ENCODE measurements around the gene NUDT22. TPM values are rescaled to one million over a fixed set of nuclear protein-coding genes. Genes with fewer than 3 reads are reported as not detected.

Gene NUDT22
- total RNA-seq, 4 donors from 2014 or later, result 37.8 to 58.7 (median 48.6) TPM

DNA sequence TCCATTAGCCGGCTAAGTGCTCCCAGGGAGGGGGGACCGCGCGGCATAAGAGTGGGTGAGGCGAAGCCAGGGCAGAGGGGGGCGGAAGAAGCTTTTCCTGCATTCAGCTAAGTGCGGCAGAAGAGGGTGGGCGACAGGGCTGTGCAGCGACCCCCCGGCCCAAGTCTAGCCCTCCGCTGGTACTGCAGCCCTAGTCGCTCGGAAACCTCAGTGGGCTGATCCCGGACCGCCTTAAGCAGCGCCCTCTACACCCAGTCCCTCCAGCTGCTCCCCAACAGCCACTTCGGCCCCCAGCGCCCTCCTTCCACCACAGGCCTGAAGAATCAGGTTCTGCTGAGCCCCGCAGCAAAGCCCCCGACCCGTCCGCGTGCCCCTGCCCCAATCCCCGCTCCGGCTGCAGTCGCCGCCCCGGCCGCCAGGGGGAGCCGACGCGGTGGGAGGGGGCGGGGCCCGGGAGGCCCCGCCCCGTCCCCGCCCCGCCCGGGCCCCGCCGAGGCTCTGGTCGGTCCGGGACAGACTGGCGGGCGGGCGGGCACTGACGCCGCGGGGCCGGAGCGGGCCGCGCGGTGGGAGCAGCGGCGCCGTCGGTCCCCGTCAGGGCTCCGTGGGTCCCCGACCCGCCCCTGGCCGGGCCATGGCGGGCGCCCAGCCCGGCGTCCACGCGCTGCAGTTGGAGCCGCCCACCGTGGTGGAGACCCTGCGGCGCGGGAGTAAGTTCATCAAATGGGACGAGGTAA is 25.1 kb downstream of the NUDT22 start, which contains the start of gene PLCB3:
TSS of gene PLCB3 (plus strand) at position 515 of the 737 bp plus-strand sequence. CDS start at position 635, 120 bp downstream.
- Histone ChIP-seq H3K4me3 (peak within 1 kb of the TSS; percentile 88 to 93 (median 92)), H3K27ac (replicated peaks in 1 of 4) (peak within 1 kb of the TSS; percentile 81 to 86 (median 84)), H3K9me3 (no peaks in the 10 kb centered on the region), H3K4me1 (peaks cover 36 to 62% (median 53%) of the 10 kb centered on the region in 4 donors), H3K36me3 (peaks cover 10 to 21% (median 20%) of the 10 kb centered on the region in 4 donors), H3K27me3 (no peaks in the 10 kb centered on the region)
- 1% methylated on average over 10 of the region's 75 CpGs for WGBS
- intact Hi-C loops (cut with DNase I), result no loop called here
- no peak for DNase-seq (ENCODE audit: extremely low spot score)
- TF ChIP-seq POLR2A (IDR thresholded peaks at IDR 0.05; ENCODE audit: low read depth) (no peak), POLR2AphosphoS5 (IDR thresholded peaks at IDR 0.05) (peak; percentile 4 to 45), CTCF (IDR thresholded peaks at IDR 0.05) (peak; percentile 76 to 94 (median 91)), EP300 (IDR thresholded peaks at IDR 0.05) (no peak)

- Histone ChIP-seq H3K27me3 (no peaks in the 10 kb centered on the region), H3K4me1 (peaks cover 36 to 61% (median 53%) of the 10 kb centered on the region in 4 donors), H3K27ac (replicated peaks in 1 of 4) (peak overlapping the region; percentile 81 to 86 (median 84)), H3K9me3 (no peaks in the 10 kb centered on the region), H3K4me3 (peak overlapping the region; percentile 88 to 93 (median 92)), H3K36me3 (peaks cover 15 to 26% (median 25%) of the 10 kb centered on the region in 4 donors)
- 3% methylated on average over 7 of the region's 18 CpGs for WGBS
- TF ChIP-seq POLR2AphosphoS5 (IDR thresholded peaks at IDR 0.05), result no peak
- no peak for TF ChIP-seq EP300 (IDR thresholded peaks at IDR 0.05)
- no peak for TF ChIP-seq POLR2A (IDR thresholded peaks at IDR 0.05; ENCODE audit: low read depth)
- TF ChIP-seq CTCF (IDR thresholded peaks at IDR 0.05), result no peak
- DNase-seq (ENCODE audit: extremely low spot score), result no peak
- intact Hi-C loops (cut with DNase I), result loop anchor here (1.0 kb wide), 1 partner anchor 47 kb away; no protein-coding TSS in a partner anchor
These were observed 25.6 kb downstream of the NUDT22 start for GRCh38 chr11:64251753-64252002.

- Histone ChIP-seq H3K4me3 (peak overlapping the region; percentile 88 to 93 (median 92)), H3K4me1 (peaks cover 36 to 57% (median 49%) of the 10 kb centered on the region in 4 donors), H3K27me3 (no peaks in the 10 kb centered on the region), H3K27ac (replicated peaks in 1 of 4) (peak overlapping the region; percentile 81 to 86 (median 84)), H3K9me3 (no peaks in the 10 kb centered on the region), H3K36me3 (peaks cover 16 to 31% (median 30%) of the 10 kb centered on the region in 4 donors)
- no peak for DNase-seq (ENCODE audit: extremely low spot score)
- TF ChIP-seq EP300 (IDR thresholded peaks at IDR 0.05) (no peak), CTCF (IDR thresholded peaks at IDR 0.05) (peak; percentile 13 to 37 (median 21))
- WGBS, result 0% methylated on average over 11 of the region's 23 CpGs
- intact Hi-C loops (cut with DNase I), result loop anchor here (1.0 kb wide), 1 partner anchor 48 kb away; no protein-coding TSS in a partner anchor
These were observed 26.2 kb downstream of the NUDT22 start for GRCh38 chr11:64252003-64252872.

DNA sequence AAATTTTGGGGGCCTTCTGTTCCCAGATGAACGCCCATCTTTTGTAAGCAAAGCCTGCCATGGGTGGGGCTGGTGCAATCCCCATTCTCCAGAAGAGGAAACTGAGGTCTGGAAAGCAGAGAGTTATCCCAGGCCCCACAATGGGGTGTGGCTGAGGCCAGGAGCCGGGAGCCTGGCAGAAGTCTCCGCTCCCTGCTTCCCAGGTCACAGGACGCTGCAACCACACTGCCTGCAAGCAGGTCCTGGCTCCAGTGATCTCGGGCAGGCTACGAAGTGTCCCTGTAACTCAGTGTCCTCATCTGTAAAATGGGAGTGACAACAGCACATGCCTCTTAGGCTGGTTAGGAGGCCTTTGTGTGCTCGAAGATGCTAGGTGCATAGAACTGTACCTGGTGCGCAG is 27.0 kb downstream of the NUDT22 start:
- Histone ChIP-seq H3K4me3 (peak overlapping the region; percentile 88 to 93 (median 92)), H3K27ac (replicated peaks in 1 of 4) (peak overlapping the region; percentile 81 to 86 (median 84)), H3K36me3 (peaks cover 16 to 39% (median 36%) of the 10 kb centered on the region in 4 donors), H3K27me3 (no peaks in the 10 kb centered on the region), H3K9me3 (no peaks in the 10 kb centered on the region), H3K4me1 (peaks cover 30 to 50% (median 41%) of the 10 kb centered on the region in 4 donors)
- TF ChIP-seq EP300 (IDR thresholded peaks at IDR 0.05) (no peak), POLR2A (IDR thresholded peaks at IDR 0.05; ENCODE audit: low read depth) (no peak)
- WGBS, result 75% methylated on average over 3 of the region's 8 CpGs
- DNase-seq (ENCODE audit: extremely low spot score), result no peak
- intact Hi-C loops (cut with DNase I), result no loop called here

- Histone ChIP-seq H3K27ac (replicated peaks in 1 of 4) (no peak overlapping the region), H3K36me3 (peaks cover 16 to 44% (median 40%) of the 10 kb centered on the region in 4 donors), H3K27me3 (no peaks in the 10 kb centered on the region), H3K4me3 (no peak overlapping the region), H3K4me1 (peaks cover 30 to 46% (median 39%) of the 10 kb centered on the region in 4 donors), H3K9me3 (no peaks in the 10 kb centered on the region)
- intact Hi-C loops (cut with DNase I), result no loop called here
- TF ChIP-seq CTCF (IDR thresholded peaks at IDR 0.05) (no peak), POLR2A (IDR thresholded peaks at IDR 0.05; ENCODE audit: low read depth) (no peak), POLR2AphosphoS5 (IDR thresholded peaks at IDR 0.05) (no peak), EP300 (IDR thresholded peaks at IDR 0.05) (no peak)
- no peak for DNase-seq (ENCODE audit: extremely low spot score)
- 51% methylated on average over 3 of the region's 5 CpGs for WGBS
These were observed 27.4 kb downstream of the NUDT22 start for GRCh38 chr11:64253481-64253880.
